ENCODE data around the gene SV2B.
"Not testable (repeated sequence)": the region's sequence is repeated elsewhere in the genome, so short reads cannot be mapped to it uniquely, and the experiment has no call there.

The SV2B gene, protein sequence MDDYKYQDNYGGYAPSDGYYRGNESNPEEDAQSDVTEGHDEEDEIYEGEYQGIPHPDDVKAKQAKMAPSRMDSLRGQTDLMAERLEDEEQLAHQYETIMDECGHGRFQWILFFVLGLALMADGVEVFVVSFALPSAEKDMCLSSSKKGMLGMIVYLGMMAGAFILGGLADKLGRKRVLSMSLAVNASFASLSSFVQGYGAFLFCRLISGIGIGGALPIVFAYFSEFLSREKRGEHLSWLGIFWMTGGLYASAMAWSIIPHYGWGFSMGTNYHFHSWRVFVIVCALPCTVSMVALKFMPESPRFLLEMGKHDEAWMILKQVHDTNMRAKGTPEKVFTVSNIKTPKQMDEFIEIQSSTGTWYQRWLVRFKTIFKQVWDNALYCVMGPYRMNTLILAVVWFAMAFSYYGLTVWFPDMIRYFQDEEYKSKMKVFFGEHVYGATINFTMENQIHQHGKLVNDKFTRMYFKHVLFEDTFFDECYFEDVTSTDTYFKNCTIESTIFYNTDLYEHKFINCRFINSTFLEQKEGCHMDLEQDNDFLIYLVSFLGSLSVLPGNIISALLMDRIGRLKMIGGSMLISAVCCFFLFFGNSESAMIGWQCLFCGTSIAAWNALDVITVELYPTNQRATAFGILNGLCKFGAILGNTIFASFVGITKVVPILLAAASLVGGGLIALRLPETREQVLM

DNA sequence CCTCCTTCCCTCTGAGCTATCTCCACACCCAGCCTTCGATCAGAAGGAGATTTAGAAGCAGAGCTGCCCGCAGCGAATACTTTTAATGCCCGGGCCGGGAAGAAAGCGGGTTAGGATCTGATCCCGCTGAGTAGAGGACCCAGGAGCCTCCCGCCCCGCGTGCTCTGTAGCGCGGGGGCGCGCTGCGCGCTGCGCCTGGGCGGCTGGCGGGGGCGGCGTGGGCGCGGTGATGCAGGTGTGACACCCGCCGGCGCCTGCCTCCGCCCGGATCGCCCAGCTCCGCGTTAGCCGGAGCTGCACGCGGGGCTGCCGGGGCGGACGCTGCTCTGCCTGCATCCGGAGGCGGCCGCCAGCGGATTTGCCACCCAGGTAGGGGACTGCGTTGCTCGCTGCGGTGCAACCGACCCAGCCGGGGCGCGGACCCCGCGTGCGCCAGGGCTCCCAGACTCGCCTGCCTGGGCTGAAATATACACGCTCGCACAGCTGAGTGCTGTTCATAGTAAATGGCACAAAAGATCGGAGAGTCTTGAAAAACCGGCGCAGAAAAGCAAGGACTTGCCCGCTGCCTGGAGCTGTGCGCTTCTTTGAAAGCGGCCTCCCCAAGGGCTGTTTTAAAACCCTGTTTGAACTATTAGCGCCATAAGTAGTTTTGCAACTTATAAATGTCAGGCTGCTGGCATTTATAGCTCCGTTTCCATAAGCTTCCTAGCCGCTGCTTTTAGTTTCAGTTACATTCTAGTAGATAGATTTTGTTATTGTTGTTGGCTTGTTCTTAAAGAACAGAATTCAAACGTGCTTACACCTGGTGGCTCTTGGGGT, at the start of gene SV2B:
Gene SV2B, plus strand, starts transcription at position 263 of the 819 bp plus-strand sequence. CDS start 126,007 bp downstream, outside the sequence.
- DNase-seq (ENCODE audit: low read depth in 1 of 2, low spot score in 1 of 2), result peak in 1 of 2 donors; percentile 13

DNA sequence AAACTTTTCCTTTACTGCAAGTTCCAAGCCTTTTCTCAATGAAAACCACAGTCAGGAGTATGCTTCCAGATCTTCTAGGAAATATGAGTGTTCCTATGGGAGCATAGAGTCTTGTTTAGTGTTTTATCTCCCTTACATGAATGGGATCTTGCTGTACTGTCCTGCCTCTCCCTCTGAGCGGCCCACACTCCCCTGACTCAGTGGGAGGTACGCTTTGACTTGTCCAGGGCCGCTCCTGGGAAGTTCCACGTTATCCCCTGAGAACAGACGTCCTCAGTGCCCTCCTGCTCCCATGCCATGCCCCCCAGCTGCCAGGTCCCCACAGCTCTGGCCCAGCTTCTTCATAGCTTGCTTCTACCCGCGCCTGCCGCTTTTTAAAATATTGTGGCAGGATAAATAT, 48.8 kb upstream of the SV2B start:
- no peak for DNase-seq (ENCODE audit: low read depth in 1 of 2, low spot score in 1 of 2)

DNA sequence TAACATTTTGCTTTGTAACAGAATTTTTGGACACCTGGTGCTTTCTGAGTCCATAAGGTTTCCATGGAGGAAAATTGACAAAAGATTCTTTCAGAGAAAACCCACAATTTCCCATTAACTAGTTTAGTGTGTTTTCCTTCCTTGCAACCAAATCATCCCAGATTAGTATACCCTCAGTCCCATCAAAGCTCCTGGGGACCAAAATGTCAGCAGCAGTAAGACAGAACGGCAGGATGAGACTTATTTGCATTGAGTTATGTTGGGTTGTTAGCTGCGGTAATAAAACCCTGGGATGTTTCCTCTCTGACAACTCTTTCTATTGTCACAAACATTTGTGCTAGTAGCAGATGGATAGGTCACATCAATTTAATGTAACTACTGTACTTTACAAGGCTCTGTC, 45.2 kb upstream of the SV2B start:
- DNase-seq (ENCODE audit: low read depth in 1 of 2, low spot score in 1 of 2), result no peak

DNA sequence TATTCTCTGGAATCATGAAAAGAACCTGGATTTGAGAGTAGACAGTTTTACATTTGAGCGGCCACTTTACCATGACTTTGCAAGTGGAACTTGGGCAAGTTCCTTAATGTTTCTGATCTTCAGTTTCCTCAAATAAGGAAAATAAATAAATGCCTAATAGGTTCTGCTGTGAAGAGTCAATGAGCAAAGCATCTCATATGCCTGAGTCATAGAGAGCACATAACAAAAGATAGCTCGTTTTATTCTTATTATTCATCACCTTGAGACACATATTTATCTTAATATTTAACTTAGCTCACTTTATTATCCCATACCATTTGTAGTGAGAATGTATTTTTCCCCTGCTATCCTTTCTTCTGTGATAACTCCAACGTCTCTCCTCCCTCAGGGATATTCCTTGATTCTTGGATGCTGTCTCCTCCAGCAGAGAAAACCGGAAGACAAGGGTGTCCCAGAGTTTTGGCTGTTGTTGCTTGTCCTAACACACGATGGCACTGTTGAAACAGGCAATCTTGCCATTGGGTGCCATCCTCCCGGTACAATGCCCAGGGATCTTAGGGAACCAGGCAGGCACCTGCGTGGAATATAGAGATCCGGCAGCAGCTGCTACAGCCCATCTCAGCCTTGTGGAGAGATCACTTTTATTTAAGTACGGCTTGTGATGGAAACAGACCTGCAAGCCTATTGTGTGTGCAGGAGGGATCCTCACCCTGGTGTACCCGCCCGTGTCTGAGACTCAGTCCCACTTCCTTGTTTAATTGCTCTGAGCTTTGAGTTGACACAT, 44.3 kb upstream of the SV2B start:
- peak; percentile 17 to 35 for DNase-seq (ENCODE audit: low read depth in 1 of 2, low spot score in 1 of 2)

DNA sequence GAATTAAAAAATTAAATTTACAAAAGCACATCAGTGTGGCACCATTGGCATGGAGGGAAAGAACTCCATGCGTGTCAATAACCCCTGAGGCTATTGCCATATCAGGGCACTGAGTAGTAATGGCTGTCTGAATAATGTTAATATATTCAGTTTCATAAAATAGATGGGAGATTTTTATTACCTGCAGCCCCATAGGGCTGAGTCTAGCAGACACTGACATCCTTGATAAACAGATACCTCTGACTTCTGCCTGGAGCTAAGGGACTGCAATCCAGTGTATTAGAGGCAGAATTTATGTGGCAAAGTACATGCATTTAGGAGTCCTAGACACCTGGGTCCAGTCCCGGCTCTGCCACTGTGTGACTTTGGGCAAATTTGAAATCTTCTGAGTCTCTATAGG, 38.8 kb upstream of the SV2B start:
- DNase-seq (ENCODE audit: low read depth in 1 of 2, low spot score in 1 of 2), result no peak

DNA sequence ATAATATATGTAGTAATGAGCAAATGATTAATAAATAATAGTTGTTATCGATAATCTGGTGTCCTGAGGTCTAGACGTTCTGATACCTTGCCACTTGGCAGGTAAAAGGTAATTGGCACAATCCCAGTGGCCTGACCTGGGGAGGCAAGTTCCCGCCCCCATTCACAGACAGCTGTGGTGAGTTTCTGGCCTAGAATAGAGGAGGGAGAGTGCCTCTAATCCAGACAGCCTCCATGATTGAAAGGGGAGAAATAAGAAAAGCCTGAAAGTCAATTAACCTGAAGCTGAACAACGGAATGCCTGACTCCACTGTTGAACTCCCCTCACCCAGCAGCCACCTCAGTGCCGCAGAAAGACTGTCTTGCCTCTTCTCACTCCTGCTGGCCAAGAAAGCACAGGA, 38.1 kb upstream of the SV2B start:
- DNase-seq (ENCODE audit: low read depth in 1 of 2, low spot score in 1 of 2), result no peak

DNA sequence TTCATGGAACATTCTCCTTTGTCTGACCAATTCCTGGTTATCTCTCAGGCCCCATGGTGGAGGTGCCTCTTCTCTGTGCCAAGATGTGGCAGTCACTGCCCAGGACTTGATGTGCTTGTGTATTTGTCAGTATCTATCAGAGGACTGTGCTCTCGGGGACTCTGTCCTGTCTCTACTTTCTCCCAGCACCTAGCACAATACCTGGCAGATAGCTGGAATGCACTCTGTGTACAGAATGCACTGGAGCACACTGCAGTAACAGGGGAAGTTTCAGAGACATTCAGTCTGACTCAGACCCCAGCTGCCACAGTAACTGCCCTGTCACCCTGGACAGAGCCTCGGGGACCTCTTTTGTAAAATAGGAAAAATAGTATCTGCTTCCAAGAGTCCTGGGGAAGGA, 34.6 kb upstream of the SV2B start:
- DNase-seq (ENCODE audit: low read depth in 1 of 2, low spot score in 1 of 2), result no peak

DNA sequence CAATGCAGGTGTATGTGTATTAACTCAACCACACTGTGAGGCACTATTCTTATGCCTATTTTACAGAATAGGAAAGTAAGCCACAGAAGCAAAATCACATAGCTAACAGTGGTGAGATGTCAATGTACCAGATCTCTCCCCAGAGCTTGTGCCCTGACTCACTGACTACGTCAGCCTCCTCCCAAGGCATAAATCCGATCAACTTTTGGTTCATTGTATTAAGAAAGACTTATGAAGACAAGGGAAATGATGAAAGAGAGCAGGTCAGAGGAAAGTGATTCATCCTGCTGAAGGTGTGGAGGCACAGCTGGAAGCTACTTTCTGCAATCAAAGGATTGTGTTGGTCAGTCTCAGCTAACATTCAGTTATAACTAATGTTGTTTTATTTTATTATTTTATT, 33.0 kb upstream of the SV2B start:
- DNase-seq (ENCODE audit: low read depth in 1 of 2, low spot score in 1 of 2), result no peak

DNA sequence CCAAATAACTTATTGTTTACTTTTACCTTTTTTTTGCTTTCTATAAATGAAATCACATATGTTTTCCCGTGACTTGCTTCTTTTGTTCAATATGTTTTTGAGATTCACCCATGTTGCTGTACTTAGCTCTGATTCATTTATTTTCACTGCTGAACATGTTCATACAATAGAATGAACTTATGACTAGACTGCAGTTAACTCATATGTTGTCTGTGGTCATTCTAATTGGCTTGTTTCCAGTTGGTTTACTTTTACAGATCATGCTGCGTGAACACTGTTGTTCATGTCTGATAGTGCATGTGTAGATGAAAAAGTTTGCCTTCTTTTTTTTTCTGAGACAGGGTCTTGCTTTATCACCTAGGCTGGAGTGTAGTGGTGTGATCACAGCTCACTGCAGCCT, 31.6 kb upstream of the SV2B start:
- no peak for DNase-seq (ENCODE audit: low read depth in 1 of 2, low spot score in 1 of 2)

DNA sequence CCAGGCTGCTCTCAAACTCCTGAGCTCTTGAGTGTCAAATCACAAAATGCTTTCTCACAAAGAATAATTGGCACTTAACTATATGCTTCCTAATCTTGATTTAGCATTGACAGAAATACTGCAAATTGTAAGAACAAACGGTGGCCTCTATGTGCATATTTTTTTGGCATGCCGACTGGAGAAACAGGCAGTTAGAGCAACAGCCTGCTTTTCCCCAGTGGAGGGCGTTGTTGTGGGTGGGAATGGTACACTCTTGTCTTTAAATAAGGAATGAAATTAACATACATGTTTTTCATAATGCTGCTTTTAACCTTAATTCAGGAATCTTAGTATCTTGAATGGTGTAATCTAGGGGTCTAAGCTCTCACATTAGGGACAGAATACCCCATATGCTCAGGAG, 31.1 kb upstream of the SV2B start:
- DNase-seq (ENCODE audit: low read depth in 1 of 2, low spot score in 1 of 2), result no peak

DNA sequence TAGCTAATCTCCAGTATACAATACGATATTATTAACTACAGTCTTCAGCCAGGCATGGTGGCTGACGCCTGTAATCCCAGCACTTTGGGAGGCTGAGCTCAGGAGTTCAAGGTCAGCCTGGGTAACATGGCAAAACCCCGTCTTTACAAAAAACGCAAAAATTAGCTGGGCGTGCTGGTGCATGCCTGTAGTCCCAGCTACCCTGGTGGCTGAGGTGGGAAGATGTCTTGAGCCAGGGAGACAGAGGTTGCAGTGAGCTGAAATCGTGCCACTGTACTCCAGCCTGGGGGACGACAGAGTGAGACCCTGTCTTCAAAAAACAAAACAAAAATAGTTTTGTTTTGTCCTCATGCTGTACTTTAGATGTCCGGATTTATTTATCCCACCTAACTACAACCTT, 29.2 kb upstream of the SV2B start:
- DNase-seq (ENCODE audit: low read depth in 1 of 2, low spot score in 1 of 2), result no peak

DNA sequence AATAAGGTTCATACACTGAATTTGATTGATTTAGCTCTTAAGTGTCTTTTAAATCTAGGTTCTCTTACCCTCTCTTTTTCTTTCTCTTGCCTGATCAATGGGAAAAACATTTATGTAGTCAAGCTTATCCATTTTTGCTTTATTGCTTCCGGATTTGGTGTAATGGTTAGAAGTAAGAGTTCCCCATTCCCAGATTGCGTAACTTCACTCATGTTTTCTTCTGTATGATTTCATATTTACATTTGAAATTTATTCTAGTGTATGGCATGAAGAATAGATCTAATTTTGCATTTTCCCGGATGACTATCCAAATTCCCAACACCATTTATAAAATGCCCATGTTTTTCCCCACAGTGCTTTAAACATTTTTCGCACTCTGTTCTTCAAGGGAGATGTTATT, 27.9 kb upstream of the SV2B start:
- no peak for DNase-seq (ENCODE audit: low read depth in 1 of 2, low spot score in 1 of 2)

DNA sequence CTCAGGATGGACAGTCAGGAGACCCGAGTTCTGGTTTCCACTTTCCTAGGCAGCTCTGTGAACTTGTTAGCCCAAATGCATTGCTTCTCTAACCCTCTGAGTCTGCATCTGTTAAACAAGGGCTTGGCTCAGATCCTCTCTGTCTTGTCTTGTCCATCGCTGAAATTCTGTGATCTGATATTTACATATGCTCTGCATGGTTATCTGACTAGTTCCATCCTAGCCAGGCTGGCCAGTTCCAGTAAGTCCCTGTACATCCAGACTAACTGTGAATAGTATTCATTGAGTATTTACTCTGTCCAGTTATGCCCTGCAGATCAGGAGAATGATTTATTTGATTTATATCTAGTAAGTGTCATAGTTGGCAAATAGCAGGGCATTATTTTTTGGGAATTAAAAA, 27.0 kb upstream of the SV2B start:
- DNase-seq (ENCODE audit: low read depth in 1 of 2, low spot score in 1 of 2), result no peak

DNA sequence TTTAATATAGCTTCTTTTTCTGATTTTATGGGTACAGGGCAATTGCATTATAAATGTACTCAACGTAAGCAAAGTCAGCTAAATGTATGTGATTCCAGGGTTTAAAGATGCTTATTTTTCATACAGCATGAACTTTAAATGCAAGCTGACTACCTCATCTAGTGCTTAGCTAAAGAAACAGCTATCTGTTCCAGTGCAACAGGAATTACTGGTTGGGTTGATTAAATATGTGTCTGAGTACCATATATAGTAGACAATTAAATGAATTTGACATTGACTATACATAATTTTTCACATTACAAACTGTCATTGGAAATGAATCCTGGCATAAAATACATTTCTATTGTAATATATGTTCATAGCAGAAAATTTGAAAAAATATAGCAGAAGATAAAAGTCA, 26.3 kb upstream of the SV2B start:
- DNase-seq (ENCODE audit: low read depth in 1 of 2, low spot score in 1 of 2), result no peak

DNA sequence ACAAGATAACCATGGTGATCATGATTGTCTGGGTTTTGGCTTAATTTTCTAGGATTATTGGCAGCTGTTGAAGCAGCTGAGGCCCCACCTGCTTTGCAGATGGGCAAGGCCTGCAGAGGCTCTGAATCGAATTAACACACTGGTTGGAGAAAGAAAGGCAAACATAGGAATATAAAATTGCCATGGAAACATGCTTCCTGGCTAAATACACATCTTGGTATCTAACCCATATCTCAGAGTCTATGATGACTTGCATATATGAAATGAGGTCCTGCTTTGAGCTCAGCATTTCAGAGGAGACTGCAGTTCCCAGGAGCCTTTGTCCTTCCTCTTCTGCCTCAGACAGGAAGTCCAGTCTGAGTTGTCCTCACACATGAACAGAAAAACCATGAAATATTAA, 24.3 kb upstream of the SV2B start:
- no peak for DNase-seq (ENCODE audit: low read depth in 1 of 2, low spot score in 1 of 2)

DNA sequence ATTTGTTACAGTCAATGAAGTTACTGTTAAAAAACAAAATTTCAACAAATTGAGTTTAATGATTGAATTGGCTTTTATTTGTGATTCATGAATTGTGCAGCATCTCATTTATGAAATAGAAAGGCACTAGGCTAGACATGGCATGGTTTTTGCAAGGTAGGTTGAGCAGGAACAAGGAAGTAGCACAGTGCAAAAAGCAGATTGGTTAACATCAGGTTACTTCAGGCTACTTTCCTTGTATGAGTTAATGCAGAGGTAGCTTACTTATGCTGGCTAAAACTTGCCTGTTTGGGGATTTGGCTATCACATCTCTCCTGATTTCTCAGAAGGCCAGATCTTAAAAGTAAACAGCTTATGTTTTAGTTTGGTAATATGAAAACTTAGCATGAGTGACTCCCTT, 23.0 kb upstream of the SV2B start:
- DNase-seq (ENCODE audit: low read depth in 1 of 2, low spot score in 1 of 2), result no peak

DNA sequence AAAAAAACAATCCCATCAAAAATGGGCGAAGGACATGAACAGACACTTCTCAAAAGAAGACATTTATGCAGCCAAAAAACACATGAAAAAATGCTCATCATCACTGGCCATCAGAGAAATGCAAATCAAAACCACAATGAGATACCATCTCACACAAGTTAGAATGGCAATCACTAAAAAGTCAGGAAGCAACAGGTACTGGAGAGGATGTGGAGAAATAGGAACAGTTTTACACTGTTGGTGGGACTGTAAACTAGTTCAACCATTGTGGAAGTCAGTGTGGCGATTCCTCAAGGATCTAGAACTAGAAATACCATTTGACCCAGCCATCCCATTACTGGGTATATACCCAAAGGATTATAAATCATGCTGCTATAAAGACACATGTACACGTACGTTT, 6.2 kb upstream of the SV2B start:
- not testable (repeated sequence) for DNase-seq (ENCODE audit: low read depth in 1 of 2, low spot score in 1 of 2)

DNA sequence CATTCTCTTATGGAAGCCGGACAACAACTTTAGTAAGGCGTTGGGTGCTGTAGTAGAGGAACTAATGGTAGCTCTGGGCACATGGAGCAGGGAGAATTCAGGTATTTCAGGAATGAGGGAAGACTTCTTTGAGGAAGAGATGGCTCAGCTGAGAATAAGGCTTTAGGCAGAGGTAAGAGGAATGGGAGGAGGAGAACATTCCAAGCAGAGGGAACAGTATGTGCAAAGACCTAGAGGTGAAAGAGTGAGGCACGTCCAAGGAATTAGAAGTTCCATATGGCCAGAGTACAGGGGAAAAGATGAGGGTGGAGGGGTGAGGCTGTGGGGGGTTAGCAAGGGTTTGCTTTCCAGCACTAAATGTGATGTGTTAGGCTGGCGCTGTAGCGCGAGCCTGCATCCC, 1.6 kb upstream of the SV2B start:
- DNase-seq (ENCODE audit: low read depth in 1 of 2, low spot score in 1 of 2), result no peak

DNA sequence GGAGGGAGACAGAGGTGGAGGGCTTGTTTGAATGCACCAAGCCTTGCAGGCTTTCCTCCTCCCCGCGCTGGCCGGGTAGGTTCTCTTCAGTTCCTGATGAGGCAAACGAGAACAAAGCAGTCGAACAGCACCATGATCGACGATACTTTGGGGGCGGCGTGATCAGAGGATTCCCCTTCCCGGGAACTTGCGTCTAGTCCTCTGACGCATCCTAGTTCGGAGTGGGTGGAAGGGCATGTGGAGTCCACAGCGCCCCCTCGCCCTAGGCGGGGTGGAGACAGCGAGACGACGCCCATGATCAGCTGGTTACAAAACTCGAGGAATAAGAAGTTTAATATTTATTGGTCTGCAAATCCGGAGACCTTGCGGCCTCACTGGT, 452 bp upstream of the SV2B start:
- DNase-seq (ENCODE audit: low read depth in 1 of 2, low spot score in 1 of 2), result peak; percentile 4 to 27

DNA sequence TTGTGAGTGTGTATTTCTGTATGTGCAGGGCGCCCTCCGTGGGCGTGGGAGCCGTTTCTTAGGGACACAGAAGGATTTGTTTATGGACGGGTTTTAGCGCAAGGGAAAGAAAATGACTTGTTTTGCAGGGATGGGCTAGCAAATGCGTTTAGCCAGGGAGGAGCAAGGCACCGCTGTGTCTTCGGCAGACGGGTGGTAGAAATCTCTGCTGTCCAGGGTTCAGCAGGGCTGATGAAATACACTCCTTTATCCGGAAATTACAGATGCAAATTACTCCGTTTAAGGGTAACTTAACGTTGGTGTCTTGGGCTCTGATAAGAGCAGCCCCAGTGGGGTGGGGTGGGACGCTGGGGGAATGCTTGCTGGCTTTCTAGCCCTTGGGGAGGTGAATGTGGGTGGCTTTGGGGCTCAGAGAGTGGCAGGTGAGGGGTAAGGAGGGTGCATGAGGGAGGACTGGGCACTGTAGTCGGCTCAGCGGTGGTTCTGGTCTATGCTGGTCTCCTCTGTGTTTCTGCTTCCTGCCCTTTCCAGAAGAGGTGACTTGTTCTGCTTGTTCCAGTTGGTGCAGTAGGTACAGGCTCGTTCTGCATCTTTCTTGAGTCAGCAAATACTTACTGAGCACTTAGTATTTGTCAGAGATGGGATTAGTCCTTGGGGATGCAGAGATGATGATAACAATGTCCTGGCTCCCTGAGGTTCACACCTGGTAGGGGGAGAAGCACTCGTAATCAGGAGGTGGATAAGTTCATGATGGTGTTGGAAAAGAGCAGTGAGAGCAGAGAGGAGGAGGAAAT, 954 bp downstream of the SV2B start:
- DNase-seq (ENCODE audit: low read depth in 1 of 2, low spot score in 1 of 2), result no peak

DNA sequence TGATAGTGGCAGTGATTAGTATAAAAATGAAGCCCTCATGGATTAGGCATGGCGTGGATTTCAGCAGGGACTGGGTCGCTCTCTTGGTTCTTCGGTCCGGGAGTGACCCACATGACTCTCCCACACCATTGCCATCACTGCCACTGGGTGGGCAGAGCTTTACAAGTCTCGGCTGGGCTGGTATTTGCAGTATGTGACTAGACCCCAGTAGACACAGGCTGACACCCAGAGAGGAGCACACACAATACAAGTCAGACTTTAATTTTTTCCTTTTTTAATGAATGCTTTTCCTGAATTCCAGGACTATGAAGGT, 1.5 kb downstream of the SV2B start:
- DNase-seq (ENCODE audit: low read depth in 1 of 2, low spot score in 1 of 2), result no peak

All from activated CD4-positive, alpha-beta T cell treated with anti-CD3 and anti-CD28 coated beads, Interleukin-2, amount 50 U/mL, for 24 hours (primary cell).